HG03439 (cell line): ENCODE results near the gene SUFU.
"Not testable (repeated sequence)": the region's sequence is repeated elsewhere in the genome, so short reads cannot be mapped to it uniquely, and the experiment has no call there.

Experiments used
- ATAC-seq: cut with Tn5 transposase; IDR thresholded peaks from one replicate; pipeline ENCODE4 v1.9.1; 2021; ENCODE audit warnings: mild to moderate bottlenecking, moderate library complexity; ENCODE audit not compliant: unreplicated experiment

The SUFU gene

GRCh38 chr10:102665904-102666509 is 162.2 kb downstream of the SUFU start:
- ATAC-seq = no peak

- ATAC-seq = not testable (repeated sequence)
Observed at GRCh38 chr10:102667411-102667810, 163.6 kb downstream of the SUFU start.

GRCh38 chr10:102668326-102669107 is 164.7 kb downstream of the SUFU start:
- no peak for ATAC-seq

- ATAC-seq = no peak
Observed at GRCh38 chr10:102669206-102670064, 165.7 kb downstream of the SUFU start.

- no peak for ATAC-seq
Observed at GRCh38 chr10:102670065-102670670, 166.4 kb downstream of the SUFU start.

- no peak for ATAC-seq
Observed at GRCh38 chr10:102670871-102671434, 167.2 kb downstream of the SUFU start.

- ATAC-seq = no peak
Observed at GRCh38 chr10:102673236-102673818, 169.6 kb downstream of the SUFU start.

DNA sequence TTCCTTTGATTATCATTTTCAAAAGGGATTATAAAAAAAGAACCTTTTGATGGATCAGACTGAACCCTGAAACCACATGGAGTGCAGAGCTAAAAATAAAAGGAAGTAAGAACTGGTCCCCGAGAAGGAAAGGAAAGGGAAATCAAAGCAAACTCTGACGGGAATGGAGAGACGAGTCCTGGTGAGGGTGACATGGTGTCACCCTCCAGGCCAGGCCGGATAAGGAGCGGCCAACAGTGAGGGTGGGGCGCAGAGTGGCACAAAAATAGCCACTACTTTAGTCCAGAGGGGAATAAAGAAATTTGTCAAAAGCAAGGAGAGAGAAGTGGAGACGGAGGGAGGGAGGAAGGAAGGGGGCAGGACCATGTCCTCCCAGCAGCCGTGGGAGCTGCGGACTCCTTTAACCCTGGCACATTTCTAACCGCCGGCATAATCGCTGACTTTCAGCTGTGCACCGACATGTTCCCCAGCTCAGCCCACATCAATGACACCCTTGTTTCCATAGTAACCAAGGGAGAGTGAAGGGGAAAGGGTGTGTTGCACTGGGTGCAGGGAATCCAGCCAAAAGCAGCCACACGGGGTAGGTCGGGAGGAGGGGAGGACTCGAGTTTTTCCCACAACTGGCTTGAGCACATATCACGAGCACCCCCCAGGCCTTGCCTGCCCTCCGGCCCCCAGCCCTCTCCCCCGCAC is 170.2 kb downstream of the SUFU start:
- ATAC-seq = no peak

GRCh38 chr10:102674566-102674965 is 170.8 kb downstream of the SUFU start:
- no peak for ATAC-seq

- ATAC-seq = no peak
Observed at GRCh38 chr10:102675011-102675665, 171.4 kb downstream of the SUFU start.

DNA sequence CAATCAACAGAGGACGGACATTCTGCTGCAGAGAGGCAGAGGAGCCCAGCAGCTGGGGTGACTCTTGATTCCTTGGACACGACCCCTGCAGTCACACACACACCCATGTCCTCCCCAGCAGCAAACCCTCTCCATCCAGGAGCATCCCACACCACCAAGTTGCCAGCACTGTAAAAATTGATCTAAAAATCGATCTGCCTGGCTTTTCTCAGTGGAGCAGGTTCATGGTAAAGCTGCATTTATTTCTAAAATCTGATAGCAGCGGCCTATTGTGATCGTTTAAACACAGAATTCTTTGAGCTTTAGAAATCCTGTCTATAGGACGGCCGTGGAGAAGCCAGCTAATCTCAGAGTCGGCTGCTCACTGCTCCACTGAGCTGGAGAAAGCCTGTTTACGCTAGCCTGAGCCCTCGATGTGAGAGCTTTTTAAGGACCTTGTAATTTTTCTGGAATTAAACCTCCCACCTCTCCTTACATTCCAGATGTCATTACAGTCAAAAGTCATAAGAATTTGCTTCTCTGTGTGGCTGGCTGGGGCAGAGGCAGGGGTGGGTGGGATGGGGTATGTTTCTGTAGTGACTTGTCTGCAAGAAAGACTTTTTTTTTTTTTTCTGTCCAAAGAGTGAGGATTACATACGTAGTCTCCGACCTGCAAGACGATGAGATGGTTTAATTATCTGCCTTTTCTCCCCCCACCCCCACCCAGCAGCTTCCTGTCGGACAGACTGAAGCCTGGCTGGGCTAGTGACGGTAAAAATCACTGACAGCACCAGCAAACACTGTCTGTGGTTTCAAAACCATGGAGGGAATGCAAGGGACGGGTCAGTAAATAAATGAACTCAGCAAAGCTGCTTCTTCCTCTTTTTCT is 172.1 kb downstream of the SUFU start:
- ATAC-seq = no peak

GRCh38 chr10:102676534-102677315 is 173.0 kb downstream of the SUFU start:
- ATAC-seq = no peak

GRCh38 chr10:102677331-102678067 is 173.7 kb downstream of the SUFU start:
- no peak for ATAC-seq

GRCh38 chr10:102678068-102678400 is 174.3 kb downstream of the SUFU start:
- no peak for ATAC-seq

DNA sequence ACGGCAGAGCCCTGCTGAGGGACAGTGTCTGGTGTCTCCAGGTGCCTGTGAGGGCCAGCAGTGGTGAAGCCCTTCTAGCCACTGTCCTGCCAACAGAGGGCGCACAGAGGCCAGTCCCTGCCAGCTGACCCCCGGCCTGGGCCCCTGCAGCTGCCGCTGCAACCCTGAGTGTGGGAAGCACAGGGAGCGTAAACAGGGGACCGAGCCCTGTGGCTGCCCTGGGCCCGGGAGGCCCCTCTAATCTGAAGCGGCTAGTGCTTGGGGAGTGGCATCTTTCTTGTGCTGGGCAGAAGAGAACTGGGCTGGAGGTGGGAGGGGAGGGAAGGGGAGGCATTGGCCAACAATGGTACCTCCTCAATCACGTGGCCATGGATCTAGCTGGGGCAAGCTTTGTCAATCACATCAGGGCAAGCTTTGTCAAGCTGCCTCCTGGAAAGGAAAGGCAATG is 175.1 kb downstream of the SUFU start:
- ATAC-seq = no peak

GRCh38 chr10:102679596-102679995 is 175.8 kb downstream of the SUFU start:
- ATAC-seq = no peak

- ATAC-seq = no peak
Observed at GRCh38 chr10:102681696-102682095, 177.9 kb downstream of the SUFU start.
